Myocyte (in vitro differentiated cells): ENCODE measurements around the gene IGFBP3. TPM values are rescaled to one million over a fixed set of nuclear protein-coding genes. Genes with fewer than 3 reads are reported as not detected.
"Not testable (repeated sequence)": the region's sequence is repeated elsewhere in the genome, so short reads cannot be mapped to it uniquely, and the experiment has no call there.

Experiments
- DNase-seq: peaks from one replicate; pipeline ENCODE4 v3.0.0-alpha.2; 2012; ENCODE audit warnings: low read depth
- polyA plus RNA-seq: library from polyadenylated mRNA; unstranded; fragments of >200 nt; gene quantifications from one replicate; pipeline ENCODE4 v1.2.1, GENCODE V29; 2012; ENCODE audit warnings: missing spikeins
- total RNA-seq: library from RNA; depleted of rRNA; stranded (reverse); fragments of >200 nt; gene quantifications from 2 replicates; pipeline ENCODE4 v1.2.3, GENCODE V29; 2014

The IGFBP3 gene, protein sequence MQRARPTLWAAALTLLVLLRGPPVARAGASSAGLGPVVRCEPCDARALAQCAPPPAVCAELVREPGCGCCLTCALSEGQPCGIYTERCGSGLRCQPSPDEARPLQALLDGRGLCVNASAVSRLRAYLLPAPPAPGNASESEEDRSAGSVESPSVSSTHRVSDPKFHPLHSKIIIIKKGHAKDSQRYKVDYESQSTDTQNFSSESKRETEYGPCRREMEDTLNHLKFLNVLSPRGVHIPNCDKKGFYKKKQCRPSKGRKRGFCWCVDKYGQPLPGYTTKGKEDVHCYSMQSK
- total RNA-seq, result 184 and 207 TPM in 2 replicates
- polyA plus RNA-seq, result 3,452 TPM

- peak; percentile 79 for DNase-seq
Observed at GRCh38 chr7:45920502-45921380, at the start of gene IGFBP3. Gene IGFBP3 (minus strand): TSS chr7:45921272. CDS start chr7:45921140, 132 bp downstream.

- DNase-seq, result peak; percentile 5
Observed at GRCh38 chr7:45970454-45970853, 49.4 kb upstream of the IGFBP3 start.

DNA sequence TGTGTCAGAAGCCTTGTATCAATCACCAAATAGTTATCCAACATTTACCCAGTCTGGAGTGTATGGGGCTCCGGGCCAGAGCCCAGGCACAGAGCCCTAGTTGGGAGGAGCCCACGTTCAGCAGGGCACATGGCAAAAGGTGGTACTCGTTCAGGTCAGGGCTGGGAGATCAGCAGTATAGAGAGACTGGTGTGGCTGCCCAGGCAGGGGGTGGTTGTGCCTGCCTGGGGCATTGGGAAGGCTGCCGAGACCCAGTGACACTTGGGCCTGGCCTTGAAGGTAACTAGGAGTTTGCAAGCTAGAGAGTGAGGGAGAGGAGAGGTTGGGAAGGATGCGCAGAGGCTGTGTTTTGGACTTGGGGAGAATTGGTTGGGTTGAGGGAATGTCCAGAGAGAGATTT is 48.9 kb upstream of the IGFBP3 start:
- no peak for DNase-seq

DNA sequence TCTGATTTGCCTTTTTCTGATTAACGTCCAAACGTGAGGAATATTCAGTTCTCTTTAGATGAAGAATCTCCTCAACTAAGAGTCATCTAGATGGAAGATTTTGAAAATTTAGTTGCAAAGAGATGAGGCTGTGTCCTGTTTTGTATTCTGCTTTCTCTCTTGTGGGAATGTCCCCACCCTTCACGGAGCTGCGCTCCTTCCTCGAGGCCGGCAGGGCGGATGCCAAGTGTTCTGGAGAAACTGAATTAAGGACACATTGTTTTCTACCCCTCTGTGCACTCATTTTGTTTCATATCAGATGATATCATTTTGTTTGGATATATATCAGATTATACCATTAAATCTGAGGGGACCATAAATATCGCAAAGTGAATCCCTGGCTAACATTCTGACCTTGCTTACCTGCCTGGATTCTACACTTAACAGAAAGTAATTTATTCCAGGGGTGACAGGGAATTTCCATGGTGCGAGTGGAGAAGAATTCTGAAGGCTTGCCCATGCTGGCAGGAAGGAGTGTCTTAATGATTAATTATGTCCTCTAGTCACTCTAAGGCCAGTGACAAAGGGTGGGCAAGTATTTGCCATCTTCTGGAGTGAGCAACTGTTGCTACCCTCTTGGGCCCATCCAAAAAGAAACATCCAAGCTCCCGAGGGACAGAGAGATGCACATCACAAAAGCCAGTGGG is 47.9 kb upstream of the IGFBP3 start:
- DNase-seq, result no peak

DNA sequence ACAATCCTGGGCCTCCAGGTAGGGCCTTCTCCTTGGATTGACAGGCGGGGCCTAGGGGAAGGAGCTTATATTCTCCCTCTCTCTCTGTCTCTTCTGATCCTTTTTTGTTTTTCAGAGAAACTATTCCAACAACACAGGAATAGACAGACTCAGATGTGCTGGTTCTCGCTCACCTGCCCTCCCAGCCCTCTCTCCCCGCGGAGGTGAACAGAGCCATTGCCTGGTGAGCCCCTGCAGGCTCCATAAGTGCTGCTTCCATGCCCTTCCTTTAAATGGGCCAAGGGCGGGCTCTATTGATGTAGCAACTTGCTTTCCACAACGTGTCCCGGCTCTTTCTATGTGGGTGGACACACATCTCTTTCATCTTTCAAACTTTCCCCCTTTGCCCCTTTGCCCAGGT is 47.2 kb upstream of the IGFBP3 start:
- no peak for DNase-seq

GRCh38 chr7:45967591-45968157 is 46.6 kb upstream of the IGFBP3 start:
- no peak for DNase-seq

DNA sequence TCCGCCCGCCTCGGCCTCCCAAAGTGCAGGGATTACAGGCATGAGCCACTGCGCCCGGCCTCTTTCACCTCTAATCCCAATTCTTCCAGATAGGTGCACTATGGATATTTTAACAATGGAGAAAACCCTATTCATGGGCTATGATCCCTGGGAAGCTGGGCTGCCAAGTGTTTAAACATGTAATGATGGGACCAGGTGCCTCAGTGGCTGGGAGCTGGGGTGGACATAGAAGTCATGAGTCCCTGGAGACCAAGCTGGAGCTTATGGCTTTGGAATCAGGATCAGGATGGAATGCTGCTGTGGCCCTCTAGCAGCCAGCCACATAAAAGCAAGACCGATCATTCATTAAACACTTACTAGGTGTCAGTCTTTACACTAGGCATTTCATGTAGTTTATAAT is 41.8 kb upstream of the IGFBP3 start:
- DNase-seq, result peak; percentile 18

GRCh38 chr7:45957721-45958120 is 36.6 kb upstream of the IGFBP3 start:
- DNase-seq, result no peak

DNA sequence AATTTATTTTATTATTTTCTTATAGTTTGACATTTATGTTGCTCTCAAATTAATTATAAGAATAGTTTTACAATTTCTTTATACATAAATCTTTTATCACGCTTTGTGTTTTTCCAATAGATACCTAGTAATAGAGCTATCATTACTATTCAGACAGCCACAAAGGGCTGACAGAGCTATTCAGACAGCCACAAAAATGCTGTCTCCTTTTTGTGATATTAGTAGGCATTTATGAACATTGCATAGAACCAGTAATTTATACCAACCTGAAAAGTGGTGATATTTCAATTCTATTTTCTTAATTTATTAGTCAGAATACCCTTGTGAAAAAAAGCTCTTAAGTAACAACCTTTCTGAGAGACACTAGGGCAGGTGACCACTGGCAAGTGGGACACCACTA is 34.2 kb upstream of the IGFBP3 start:
- DNase-seq, result no peak

DNA sequence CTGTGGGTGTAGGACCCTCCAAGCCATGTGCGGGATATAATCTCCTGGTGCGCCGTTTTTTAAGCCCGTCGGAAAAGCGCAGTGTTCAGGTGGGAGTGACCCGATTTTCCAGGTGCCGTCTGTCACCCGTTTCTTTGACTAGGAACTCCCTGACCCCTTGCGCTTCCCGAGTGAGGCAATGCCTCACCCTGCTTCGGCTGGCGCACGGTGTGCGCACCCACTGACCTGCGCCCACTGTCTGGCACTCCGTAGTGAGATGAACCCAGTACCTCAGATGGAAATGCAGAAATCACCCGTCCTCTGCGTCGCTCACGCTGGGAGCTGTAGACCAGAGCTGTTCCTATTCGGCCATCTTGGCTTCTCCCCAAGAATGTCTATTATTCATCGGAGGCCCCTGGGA is 32.0 kb upstream of the IGFBP3 start:
- not testable (repeated sequence) for DNase-seq

DNA sequence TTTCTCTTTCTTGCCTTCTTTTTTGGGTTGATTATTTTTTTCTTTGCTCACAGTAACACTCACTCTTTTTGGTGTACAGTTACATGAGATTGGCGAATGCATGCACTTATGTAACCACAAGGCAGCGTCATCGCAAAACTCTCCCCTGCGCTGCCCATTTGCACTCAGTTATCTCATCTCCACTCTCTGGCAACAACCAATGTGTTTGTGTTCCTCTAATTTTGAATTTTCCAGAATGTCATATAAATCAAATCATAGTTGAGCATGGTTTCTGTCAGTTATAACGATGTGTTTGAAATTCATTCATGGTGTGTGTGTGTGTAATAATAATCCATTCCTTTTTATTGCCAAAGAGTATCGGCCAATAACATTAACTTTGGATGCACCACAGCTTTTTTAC is 23.0 kb upstream of the IGFBP3 start:
- peak; percentile 68 for DNase-seq

DNA sequence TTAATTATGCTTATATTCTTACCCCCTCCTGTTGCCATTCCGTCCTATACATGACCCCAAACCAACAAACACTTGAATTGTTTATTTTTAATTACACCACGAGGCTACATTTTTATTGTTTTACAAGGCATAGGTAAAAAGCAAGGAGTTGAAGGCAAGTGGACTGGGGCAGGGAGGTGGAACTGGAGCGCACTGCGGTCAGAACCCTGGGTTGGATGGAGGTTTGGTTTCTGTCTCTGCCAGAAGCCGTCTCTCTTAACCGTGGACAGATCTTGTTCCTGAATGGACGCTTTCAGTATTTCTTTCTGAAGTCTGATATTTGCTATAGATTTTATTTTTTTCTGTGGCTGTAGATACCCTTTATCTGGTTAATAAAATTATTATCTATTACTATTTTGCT is 19.9 kb upstream of the IGFBP3 start:
- no peak for DNase-seq

- DNase-seq, result not testable (repeated sequence)
Observed at GRCh38 chr7:45940237-45940781, 19.2 kb upstream of the IGFBP3 start.

- no peak for DNase-seq
Observed at GRCh38 chr7:45939574-45939973, 18.5 kb upstream of the IGFBP3 start.

DNA sequence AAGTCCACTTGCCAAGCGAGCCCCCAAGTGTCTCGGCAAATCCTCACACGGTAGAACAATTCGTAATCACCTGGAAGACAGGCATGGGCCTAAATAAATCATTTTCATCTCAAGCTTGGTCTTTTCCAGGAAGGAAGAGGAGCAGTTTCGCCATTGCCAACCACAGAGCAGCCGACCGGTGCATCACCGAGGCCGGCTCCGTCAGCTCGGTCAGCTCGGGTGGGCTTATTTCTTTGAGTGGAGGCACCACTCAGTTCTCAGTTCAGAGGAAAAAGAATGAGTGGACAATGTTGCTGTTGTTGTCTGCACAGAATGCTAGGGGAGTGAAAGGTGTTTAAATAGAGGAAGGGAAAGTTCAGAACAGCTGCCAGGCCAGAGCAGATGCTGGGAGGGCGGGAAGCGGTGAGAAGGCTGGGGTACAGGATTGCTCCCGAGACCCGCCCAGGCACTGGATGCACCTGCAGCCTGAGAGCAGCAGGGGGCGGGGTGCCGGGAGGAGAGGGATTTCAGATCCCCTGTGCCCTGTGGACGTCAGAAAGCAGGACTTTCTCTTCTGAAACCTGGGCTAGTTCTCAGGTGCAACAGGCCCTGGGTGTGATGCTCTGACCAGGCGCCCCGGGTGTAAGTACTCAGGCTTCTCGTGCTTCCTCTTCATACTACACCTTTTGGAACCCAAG is 17.7 kb upstream of the IGFBP3 start:
- no peak for DNase-seq

GRCh38 chr7:45937862-45938261 is 16.8 kb upstream of the IGFBP3 start:
- DNase-seq, result no peak

- no peak for DNase-seq
Observed at GRCh38 chr7:45937301-45937700, 16.2 kb upstream of the IGFBP3 start.

GRCh38 chr7:45930967-45931366 is 9.9 kb upstream of the IGFBP3 start:
- no peak for DNase-seq

DNA sequence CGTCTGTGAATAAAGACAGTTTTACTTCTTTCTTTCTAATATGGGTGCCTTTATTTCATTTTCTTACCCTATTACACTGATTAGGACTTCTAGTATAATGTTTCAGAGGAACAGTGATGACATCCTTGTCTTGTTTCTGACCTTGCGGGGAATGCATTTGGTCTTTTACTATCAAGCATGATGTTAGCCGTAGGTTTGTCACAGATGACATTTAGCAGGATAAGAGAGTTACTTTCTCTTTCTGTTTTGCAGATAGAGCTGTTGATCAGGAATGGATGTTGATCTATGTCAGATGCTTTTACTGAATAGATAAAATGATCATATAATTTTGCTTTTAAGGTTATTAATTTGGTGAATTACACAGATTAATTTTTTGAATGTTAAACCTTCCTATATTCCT is 6.6 kb upstream of the IGFBP3 start:
- no peak for DNase-seq

- peak; percentile 94 for DNase-seq
Observed at GRCh38 chr7:45924283-45924682, 3.2 kb upstream of the IGFBP3 start.

- no peak for DNase-seq
Observed at GRCh38 chr7:45923818-45924217, 2.7 kb upstream of the IGFBP3 start.
